DMS153 treated with DMSO at 0.1 percent for 48 hours (cell line): ENCODE results near the gene ITPA.

Experiments
- DNase-seq: peaks from one replicate; lab custom pipeline; 2025; ENCODE audit not compliant: unreplicated experiment; lab: John Stamatoyannopoulos, UW

ITPA gene

DNA sequence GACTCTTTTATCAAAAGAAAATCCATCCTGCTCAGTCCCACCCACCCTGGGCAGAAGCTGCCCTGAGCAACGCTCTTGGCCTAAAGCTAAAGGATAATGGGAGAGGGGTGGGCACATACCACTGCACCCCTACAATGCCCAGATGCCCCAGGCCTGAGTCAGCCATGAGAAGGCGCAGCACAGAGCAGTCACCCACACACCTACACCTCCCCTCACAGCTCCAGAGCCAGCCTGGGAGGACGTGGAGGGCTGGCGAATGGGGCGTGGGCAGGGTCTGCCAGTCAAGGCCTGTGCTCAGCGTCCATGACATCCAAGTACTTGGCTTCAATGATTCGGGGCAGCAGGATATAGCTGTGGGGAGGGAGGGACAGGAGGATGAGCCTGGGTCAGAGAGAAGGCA is 18.2 kb downstream of the ITPA start:
- no peak for DNase-seq

DNA sequence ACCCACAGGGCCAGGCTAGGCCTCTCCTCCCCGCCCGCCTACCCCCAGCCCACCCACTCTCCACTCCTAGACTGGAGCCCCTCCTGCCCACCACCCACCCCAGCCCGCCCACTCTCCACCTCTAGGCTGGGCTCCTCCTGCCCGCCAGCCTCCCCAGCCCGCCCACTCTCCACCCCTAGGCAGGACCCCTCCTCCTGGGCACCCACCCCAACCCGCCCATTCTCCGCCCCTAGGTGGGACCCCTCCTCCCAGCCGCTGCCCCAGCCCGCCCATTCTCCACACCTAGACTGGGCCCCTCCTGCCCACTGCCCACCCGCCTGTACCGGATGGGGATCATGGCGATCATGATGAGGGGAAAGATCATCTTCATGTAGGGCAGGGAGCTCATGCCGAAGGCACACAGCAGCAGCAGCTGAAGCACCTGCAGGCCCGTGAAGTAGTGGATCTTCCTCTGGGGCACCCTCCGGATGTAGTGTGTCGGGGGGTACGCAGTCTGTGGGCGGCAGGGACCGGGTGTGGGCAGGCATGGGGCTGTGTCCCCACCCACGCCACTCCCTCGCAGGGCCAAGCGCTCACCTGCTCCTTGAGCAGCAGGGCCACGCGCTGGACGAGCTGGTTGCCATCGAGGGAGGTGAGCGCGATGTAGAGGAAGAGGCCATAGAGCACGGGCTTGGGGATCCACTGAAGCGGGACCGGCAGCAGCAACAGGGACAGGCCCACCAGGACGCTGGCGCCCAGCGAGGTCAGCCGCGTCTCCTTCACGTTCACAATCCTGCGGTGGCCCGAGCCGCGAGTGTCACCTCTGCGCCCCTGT is 18.8 kb downstream of the ITPA start:
- DNase-seq = no peak

DNA sequence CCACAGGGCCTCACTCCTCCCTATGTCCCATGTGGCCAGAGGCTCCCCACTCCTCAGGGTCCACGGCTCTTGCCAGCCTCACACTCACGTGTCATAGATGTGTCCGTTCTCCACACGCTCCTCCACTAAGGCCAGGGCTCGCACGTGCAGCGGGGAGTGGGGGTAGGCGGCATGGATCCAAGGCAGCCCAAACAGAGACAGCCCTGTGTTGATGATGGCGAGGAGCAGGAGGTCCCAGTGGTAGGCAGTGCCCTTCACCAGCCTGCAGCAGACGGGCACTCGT is 19.4 kb downstream of the ITPA start:
- no peak for DNase-seq

DNA sequence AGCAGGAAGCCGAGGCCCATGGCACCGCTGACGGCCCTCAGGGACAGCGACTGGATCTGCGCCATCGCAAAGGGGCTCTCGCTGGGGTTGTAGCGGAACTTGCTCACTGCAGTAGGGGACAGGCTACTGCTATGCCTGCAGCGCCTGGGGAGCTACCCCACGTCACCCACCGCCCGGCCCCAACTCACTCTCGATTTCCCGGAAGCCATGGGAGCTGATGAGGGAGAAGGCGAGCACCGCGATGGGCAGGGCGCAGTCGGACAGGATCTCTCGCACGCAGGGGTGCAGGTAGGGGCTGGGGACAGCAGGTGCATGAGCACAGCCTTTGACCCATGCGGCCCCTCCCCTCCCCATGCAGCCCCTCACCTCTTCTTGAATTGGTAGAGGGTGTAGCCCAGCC is 19.9 kb downstream of the ITPA start:
- no peak for DNase-seq

DNA sequence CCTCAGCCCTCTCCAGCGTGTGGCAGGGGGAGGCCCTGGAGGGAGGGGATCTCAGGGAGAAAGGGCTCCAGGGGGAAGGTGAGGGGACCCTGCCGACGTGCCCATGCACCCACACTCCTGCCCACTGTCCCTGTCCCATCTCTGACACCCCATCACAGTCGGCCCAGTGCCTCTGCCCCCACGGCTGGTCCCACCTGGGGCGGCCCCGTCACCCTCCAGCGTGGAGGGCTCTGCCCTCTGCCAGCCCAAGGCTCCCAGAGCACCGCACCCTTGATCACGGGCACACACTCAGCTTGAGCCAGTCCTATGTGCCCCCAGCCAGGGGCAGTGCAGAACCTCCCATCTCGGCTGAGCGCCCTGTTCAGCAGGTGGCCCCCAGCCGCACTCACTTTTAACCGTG is 20.5 kb downstream of the ITPA start:
- no peak for DNase-seq

DNA sequence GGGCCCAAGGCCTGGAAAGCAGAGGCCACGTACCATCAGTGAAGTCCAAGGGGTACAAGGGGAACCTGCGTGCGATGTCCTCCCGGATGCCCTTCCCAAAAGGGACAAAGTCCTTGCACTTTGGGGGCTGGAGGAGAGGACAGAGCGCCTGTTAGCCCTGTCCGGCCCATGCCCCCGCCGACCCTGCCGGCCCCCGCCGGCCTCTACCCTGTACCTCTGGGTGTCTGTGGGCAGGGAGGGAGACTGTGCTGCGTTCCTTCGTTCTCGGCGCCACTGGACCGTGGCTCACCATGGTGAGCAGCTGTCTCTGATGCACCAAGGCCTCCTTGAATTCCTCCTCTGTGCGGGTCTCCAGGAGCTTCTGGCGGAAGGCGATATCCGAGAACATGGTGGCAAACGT is 21.8 kb downstream of the ITPA start:
- DNase-seq = no peak

DNA sequence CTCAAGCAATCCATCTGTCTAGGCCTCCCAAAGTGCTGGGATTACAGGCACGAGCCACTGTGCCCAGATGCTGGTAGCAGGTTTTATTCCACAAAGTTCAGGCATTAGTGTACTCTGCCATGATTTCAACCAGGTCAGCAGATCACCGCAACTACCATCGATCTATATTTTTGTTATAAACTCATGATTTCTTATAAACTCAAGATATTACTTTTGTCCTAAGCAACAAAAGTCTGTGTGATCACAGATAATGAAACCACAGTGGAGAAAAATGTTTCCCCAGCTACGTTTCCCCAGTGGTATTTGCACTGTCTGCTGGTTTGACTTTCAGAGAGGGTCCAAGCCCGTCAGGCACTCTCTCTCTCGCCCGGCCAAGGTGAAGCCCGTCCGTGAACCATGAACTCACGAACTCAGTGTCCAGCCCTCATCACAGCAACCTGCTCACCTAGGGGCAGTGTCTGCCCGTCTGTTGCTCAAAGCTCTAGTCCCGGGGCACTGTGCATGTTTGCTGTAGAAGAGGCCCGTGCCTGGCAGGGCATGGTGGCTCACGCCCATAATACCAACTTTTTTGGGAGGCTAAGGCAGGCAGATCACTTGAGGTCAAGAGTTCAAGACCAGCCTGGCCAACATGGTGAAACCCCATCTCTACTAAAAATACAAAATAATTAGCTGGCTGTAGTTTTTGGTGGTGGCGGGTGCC is 22.7 kb downstream of the ITPA start:
- DNase-seq = no peak

DNA sequence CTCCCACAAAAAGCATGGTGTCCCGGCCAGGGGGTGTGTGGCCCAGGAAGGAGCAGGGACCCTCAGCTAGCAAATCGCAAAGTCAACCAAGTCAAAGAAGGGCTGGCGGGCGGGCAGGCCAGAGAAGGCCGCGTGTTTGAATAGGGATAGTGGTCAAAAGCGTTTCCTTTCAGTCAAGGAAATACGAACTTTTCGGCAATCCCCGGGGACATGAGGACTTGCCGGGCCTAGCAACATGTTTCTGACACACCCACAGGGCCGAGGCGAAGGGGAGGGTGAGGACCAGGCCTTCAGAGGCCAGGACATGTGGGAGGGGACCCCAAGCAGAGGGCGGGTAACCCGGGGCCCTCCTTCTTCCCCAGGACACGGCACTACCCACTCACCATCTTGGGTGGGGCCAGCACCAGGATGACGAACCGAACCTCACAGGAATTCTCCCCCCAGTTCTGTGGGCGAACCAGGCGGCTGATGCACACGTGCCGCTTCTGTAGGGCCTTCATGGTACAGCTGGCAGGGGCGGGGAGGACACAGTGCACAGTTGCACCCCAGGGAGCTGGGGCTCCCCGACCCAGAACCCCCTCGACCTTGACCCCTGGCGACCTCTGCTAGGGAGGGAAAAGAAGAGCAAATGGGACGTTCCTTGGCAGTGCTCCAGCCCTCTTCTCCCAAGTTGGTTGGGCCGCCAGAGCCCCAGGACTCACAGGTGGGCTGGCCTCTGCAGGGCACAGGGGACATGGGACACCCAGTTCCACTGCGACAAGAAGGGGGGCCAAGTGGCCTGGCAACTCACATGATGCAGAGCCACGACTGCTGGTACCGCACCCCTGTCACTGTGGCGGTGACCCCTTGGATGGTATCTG is 24.1 kb downstream of the ITPA start:
- DNase-seq = no peak

DNA sequence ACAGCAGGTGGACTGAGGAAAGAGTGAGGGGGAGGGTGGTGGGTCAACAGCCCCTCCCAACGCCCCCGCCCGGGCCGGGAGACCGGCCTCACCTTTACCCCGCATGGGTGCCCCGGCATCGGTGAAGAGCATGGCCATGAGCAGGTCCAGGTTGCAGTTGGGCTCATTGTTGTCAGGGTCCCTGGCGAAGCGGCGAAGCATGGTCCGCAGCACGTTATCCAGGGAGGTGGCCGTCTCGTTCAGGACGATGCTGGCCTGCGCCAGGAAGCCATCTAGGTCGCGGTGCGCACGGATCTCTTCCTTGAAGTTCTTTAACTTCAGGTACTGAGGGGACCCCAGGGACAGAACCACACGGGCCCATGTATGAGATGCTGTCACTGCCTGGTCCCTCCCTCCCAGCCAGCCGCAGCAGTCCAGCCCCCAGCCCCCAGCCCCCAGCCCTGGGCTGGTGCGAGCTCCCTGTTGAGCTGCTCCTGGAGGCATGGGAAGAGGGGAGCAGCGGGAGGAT is 24.7 kb downstream of the ITPA start:
- DNase-seq = no peak

DNA sequence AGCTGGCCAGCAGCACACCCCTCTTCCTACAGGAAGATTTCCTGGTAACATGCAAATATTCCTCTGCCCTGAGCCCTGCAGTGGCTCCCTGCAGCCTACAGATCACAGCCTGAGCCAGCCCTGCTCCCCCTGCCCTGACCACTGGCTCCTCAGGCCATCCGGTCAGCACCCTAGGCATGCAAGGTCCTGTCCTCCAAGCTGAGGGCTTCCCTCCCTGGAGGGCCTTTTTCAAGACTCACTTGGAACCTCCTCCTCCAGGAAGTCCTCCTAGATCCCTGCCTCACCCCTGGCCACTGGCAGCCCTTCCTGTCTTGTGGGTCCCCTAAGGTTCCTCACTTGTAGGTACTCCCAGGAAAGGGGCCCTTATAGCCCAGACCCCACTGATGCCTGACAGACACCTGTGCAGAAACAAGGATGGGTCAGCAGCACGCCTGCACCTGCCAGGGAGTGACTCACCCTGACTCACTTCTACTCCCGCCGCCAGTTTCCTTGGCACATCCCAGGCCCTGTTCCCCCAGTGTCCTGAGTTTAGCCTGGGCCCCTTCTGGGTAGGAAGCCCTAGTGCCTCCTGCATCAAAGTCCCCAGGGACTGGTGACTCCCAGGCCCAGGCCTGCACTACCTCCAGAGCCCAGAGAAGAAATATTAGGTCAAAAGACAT is 26.5 kb downstream of the ITPA start:
- DNase-seq = no peak

DNA sequence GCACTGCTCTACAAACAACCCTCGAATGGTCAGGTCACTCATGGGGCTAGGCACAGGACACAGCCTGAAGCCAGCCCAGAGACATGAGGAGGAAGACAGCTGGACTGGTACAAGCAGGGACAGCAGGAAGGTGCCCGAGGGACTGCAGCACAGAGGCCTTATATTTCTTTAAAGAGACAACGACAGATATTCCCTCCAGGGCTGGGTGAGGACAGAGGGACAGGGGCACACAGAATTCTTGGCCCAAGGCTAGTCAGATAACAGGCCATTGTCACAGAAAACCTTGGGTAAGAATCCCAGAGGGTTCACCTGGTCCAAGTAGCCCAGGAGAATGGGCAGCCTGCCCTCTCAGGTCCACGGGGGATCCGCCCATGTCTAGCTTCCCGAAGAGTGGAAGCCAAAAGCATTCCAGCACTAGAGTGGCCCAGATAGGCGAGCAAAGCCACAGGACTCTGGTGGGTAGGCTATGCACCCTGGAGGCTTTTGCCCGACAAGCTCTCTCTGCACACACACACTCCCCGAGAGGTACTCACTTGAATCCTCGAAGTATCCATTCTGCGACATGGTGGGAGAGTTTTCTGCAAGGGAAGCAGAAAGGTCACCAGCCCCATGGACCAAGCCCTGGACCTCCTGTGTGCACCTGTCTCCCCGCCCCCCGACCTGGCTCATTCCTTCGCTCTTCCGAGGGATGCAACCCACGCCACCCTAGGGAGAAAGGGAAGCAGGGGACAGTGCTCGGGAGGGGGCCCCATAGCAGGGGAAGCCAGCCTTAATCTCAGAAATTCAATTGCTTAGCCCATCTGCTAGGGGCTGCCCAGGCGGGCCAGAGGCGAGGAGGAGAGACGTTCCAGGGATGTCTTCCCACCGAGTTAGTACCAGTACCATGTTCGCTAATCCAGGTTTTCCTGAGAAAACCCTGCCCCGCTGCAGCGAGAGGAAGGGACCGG is 28.0 kb downstream of the ITPA start:
- DNase-seq = no peak

DNA sequence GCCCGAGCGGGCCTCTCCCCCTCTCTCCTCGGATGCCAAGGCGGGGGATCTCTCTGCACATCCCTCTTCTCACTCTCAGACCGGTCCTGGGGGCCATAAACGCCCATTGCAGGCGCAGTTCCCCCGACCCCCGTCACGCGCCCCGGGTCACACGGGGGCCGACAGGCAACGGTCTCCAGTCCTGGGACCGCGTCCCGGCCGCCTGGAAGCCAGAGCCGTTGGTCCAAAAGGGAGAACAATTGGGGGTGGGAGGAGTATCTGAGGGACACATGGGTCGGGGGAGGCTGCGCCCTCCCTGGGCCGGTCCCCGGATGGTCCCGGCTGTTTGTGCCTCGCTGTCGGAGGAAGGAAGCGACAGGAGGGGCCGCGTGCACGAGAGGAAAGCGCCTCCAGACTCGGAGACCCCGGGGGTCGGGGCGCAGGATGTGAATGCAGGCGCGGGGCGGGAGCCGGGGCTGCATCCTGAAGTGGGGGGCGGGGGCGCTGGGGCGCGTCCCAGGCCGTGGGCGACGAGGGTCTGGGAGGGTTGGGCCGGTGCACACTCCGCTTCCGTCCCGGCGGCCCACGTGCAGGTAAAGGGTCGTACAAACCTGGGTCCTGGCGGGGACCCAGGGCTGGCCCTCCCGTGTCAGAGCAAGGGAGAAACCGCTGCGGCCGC is 28.8 kb downstream of the ITPA start:
- DNase-seq = no peak

DNA sequence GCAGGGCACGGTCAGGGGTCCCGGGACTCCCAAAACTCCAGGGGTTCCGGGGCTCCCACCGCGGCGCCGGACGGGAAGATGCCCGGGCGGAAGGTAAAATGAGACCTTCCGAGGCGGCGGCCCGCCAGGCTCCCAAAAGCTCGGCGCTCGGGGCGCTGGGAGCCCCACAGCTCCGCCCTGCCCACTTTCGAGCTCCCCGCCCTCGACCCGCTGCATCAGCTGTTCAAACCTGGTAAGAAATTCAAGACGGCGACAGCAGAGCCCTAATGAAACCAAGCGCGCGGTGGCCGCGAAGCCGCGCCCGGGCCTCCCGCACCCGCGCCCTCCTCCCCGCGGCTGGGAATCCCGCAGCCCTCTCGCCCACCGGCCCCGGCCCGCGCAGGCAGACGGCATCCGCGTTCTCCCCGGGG is 29.3 kb downstream of the ITPA start:
- no peak for DNase-seq

DNA sequence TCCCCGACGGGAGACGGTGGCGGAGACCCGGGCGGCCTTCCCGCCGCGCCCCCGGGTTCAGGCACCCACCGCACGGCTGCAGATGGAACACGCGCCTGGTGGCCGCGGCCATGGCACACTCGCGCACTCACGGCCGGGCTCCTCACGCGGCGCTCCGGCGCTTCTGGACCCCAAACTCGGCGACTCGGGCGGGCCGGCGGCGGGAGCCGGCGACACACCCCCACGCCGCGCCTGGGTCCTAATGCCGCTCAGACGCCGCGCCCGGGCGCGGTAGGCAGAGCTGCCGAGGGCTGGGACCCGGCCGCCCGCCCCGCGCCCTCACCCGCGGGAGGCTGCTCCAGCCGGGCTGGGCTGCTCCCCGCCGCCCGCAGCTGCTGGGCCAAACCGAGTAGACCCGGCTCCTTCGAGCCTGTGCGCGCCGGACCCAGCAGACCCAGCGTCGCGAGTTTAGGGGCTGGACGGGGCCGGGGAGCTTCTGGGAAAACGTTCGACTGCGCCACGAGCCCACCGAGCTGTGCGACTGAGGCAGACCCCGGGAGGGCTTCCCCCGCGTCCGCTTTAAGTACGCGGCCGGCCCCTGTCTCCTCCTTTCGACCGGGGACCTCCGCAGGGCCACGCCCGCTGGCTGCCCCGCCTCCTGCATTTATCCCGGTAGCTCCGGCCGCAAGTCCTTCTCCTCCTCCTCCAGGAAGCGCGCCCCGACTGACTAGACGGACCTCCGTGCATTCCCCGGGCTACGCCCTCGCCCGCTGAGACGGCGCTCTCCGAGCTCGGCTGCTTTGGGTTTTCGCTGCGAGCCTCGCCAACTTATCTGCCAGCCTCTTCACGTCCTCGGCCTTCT is 29.9 kb downstream of the ITPA start, which contains the start of gene SLC4A11:
Gene SLC4A11, minus strand, starts transcription at position 165 of the 841 bp plus-strand sequence. Its CDS starts 53 bp downstream, at position 112.
- peak; percentile 35 for DNase-seq

DNA sequence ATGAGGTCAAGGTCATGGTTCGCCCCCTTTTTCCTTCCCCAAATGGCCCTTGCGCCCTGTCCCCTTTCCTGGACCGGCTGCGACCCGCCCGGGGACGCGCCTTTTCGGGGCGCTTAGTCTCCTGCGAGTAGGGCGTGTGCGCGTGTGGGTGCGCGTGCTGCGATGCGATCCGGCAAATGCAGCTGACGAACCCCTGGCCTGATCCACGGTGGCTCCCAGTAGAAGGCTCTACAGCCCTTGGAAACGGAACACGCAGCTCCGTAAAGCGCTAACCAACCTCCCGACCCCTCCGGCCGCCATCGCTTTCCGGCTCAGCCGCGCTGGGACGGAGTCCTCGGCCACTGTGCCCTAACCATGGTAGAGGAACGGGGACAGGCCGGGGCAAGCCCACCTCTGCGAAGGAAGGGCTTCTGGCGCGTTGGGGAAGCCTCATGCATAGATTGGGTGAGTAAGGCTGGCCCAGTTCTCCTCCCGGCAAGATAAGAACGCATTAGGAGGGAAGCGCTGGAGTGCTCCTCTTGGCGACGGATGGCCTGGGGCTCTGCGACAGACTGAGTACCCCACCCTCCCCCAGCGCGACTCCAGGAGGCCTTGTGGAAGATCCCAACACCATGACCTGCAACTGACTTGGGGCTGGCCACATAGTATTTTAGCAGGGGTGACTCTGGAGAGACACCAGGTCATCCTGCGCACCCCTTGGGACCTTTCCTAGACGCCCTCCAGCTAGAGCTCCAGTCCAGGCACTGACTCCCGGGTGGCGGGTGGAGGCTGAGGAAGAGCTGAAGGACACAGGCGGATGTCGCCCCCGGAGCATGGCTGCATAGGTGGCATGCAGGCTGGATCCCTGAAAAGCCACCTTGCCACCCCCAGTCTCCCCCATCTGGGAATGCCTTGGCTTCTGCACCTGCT is 30.8 kb downstream of the ITPA start:
- no peak for DNase-seq

DNA sequence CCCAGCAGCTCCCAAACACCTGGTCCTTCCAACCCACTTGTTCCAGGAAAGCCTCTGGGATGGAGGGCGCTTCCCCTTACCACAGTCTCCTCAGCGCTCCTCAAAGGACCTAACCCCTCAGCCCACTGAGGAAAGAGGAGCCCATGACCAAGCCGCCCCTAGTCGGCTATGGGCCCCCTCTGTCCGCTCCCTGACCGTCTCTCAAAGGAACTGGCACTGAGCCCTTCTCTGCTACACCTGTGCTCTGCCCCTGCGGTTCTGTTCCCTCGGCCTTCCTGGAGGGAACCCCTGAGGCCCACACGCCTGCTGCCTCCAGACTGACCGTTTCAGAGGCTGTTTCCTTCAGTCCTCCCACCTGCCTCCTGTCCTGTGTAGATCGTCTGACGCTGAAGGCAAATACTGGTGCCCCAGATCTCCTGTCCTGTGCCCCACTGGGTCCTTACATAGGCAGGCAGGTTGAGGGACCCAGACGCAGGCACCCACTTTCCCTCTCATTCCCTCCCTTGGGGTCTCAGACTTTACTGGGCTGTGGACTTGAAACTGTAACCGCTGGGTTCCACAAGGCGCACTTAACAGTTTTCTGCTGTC is 31.6 kb downstream of the ITPA start:
- DNase-seq = no peak

DNA sequence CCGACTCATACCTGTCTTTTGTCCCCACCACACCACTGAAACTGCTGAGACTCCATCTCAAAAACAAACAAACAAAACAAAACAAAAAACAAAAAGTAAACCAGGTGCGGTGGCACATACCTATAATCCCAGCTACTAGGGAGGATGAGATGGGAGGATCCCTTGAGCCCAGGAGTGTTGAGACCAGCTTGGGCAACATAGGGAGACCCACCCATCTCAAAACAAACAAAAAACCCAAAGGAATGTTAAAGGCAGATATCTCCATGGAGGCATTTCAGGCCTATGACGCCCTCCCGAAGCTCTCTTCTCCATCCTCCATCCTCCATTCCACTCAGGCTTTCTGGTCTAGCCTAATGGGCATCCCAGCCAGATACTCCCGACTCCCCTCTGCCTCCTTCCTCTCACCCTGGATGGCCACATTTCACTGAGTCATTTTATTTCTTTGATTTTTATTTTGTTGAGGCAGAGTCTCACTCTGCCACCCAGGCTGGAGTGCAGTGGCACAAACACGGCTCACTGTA is 32.9 kb downstream of the ITPA start:
- no peak for DNase-seq
